Right hindlimb (tissue), 1 donor: ENCODE data around the gene CBARP.

Experiments
- DNase-seq: peaks from one replicate; pipeline ENCODE4 v3.0.0-alpha.2; 2018

Gene CBARP

DNA sequence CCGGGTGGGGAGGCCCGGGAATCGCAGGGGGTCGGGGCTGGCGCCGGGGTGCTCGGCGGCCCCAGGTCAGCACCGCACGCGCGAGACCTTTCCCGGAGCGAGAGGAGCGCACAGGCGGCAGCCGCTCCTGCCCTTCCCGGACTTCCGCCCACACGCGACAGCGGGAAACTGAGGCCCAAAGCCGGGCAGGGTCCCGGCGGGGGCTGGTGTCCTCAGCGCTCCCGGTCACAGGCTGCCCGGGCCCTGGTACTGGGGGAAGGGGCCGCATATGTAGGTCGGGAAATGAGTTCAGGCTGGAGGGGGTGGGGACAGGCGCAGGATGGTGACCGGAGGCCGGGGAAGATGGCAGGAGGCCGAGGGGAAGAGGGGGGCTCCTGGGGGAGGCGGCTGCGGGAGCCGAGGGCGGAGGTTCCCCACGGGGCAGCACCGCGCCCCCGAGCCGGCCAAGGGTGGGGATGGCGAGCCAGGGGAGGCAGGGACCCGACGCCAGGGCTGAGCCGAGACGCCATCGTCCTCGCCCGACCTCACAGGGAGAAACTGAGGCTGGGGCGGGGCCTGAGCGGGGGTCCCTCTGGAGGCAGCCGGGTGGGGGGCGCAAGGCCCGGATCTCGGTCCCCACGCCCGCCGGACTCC is 662 bp downstream of the CBARP start:
- DNase-seq = no peak

DNA sequence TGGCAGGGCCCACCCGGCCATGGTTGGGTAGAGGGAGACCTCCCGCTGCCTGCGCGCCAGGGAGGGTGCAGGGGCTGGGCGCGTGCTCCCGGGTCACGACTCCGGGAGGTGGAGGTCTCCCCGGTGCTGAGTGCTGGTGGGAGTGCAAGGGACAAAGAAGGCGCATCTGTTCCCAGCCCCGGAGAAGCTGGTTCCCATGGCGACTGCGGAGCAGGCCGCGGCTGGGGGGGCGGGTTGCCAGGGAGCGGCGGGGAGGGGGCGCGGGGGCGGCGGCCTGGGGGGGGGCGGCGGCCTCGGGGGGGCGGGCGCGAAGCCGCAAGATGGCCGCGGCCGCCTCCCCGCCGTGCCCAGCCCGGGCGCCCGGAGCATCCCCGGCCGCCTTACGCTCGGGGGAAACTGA is 1.2 kb downstream of the CBARP start:
- no peak for DNase-seq

DNA sequence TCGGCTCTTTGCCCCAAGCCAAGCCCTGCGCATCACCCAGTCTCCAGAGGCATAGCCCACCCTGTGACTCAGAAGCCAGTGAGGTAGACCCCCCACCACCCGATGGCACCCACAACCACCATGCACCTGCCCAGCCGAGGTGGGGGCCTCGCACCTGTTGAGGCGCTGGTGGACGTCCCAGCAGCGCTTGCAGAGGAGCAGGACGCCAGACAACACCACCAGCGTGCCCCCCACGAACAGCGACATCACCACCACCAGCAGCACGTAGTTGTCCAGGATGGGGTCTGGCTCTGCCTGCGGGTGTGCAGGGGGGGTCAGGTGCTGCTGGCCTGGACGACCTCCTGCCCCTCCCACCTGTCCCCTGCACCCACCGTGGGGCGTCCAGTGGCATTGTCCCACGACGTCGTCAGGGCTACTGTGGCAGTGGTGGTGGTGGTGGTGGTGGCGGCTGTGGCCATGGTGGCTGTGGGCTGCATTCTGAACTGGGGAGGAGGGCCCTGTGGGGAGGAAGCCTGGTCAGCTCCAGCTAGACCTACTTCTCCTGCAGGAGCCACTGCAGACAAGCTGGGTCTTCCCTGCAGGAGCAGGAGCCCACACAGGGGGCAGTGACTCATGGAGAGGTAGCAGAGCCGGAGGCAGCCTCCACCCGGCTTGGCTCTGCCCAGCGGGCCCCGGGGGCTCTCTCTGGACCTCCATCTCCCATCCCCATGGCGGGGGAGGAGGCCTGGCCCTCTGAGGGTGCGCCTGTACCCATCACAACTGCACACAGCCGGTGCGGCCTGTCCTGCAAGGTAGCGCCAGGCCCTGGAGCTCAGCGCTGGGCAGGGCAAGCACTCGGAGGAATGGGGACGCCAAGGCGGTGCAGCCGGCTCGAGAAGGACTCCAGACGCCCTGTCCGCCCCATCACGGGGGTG is 1.9 kb downstream of the CBARP start:
- DNase-seq = no peak

GRCh38 chr19:1234955-1235380 is 2.8 kb downstream of the CBARP start:
- DNase-seq = no peak

- no peak for DNase-seq
Observed at GRCh38 chr19:1234051-1234954, 3.5 kb downstream of the CBARP start.

GRCh38 chr19:1233115-1233667 is 4.6 kb downstream of the CBARP start:
- DNase-seq = no peak

- no peak for DNase-seq
Observed at GRCh38 chr19:1232652-1233072, 5.1 kb downstream of the CBARP start.

- DNase-seq = no peak
Observed at GRCh38 chr19:1231729-1232637, 5.8 kb downstream of the CBARP start.

DNA sequence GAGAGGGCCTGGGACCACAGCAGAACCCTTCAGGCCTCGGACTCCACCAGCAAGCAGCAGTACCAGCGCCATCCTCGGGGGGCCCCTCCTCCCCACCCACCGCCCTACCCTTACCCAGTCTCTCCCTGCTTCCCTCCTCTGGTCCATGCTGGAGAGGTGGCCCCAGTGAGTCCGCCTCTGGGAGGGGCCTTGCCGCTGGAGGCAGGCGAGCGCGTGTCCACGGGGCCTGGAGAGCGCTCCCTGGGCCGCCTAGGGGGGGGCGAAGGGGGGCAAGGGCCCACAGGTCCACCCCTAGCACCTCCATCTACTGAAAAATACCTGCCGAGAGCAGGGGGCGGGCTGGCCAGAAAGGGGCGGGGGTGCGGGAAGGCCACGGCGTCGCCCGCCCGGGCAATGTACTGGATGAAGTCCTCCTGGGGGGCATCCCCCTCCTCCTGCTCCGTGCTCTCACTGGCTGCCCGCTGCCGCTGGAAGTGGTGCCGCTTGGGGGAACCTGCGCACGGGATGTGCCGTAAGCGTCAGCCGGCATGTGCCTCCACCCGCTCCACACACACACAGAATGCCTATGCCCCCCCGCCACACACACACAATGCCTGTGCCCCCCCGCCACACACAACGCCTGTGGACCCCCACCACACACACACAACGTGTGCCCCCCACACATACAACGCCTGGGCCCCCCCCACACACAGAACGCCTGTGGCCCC is 6.9 kb downstream of the CBARP start:
- no peak for DNase-seq

DNA sequence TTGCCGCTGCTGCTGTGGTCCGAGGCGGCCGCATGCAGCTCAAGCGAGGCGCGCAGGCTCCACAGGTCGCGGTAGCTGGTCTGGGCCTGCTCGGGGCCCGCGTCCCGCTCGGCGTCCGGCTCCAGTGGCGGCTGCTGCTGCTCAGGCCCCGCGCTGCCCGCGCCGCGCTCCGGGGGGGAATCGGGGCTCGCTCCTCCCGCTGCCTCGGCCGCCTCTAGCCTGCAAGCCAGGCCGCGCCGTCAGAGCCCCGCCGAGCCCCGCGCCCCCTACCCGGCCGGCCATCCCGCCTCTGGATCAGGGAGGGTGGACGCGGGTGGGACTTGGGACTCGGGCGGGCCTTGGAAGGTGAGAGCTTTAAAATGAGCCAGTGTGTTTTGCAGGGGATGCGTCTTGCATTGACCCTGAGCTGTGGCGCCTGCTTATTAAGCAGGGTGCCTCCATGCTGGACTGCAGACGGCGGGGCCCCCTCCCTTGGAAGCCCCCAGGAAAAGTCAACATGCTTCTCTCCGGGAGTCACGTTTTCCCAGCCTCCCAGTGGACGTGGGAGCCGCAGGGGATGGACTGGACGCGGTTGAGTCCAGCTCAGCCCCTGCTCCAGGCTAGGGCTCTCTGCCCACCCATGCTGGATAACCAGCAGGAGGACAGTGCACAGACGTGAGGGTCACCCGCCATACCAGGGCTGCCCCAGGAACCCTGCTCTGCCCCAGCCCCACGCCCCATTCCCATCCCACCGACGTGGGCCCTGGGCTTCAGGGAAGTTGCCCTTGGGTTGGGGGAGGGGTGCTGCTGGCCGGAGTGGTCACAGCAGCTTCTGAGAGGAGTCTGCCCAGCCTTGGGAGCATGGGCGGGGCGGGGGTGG is 7.7 kb downstream of the CBARP start:
- DNase-seq = no peak

- DNase-seq = no peak
Observed at GRCh38 chr19:1229056-1229923, 8.5 kb downstream of the CBARP start.

GRCh38 chr19:1228161-1228957 is 9.4 kb downstream of the CBARP start:
- DNase-seq = no peak

DNA sequence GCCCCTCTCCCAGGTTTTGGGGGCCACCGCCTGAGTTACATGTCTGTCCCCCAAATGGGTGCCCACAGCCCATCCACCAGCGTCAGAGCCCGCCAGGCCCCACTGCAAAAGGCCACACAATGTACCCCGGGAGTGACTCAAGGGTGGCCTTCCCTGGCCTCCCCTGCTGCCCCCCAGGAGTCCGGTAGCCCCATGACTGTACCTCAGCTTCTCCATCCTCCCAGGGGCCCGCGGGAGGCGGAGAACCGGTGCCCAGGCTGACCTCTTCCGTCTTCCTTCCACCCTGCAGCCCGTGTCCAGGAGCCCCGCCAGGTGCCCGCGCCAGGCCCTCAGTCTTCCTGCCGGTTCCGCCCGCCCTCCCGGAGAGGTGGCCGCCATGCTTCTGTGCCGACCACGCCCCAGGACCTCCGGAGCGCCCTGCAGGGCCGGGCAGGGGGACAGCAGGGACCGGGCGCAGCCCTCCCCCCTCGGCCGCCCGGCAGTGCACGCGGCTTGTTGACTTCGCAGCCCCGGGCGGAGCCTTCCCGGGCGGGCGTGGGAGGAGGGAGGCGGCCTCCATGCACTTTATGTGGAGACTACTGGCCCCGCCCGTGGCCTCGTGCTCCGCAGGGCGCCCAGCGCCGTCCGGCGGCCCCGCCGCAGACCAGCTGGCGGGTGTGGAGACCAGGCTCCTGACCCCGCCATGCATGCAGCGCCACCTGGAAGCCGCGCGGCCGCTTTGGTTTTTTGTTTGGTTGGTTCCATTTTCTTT is 10.3 kb downstream of the CBARP start:
- no peak for DNase-seq

GRCh38 chr19:1226522-1227303 is 11.1 kb downstream of the CBARP start:
- no peak for DNase-seq

GRCh38 chr19:1226227-1226518 is 11.6 kb downstream of the CBARP start:
- DNase-seq = no peak

GRCh38 chr19:1225440-1226226 is 12.2 kb downstream of the CBARP start:
- no peak for DNase-seq
